CD4-positive, alpha-beta T cell treated with Interferon gamma for 1 hour (primary cell): ENCODE data around the gene TOM1L2.
"Not testable (repeated sequence)": the region's sequence is repeated elsewhere in the genome, so short reads cannot be mapped to it uniquely, and the experiment has no call there.

Source experiments
- DNase-seq: peaks from one replicate; pipeline ENCODE4 v3.0.0-alpha.2; 2020

The TOM1L2 gene

DNA sequence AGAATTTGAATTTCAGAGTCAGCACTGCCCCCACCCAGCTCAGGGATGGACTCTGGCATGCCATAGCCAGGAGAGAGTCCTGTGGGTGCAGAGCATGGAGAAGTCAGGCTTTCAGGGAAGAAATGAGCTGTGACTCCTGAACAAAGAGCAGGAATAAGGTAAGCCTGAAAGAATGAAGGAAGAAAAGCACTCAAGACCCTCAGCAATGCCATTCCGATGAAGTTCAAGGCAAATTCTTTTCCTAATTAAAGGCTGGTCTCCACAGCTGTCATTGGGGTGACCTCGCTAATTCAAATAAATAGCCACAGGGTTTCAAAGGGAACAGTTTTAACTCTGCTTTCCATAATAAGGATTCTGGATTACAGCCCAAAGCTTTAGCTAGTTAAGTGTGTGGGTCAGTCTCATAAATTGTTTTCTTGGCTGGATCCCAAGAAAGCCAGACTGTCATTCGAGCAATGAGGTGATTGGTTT lies 31.7 kb downstream of the TOM1L2 start:
- DNase-seq: no peak

DNA sequence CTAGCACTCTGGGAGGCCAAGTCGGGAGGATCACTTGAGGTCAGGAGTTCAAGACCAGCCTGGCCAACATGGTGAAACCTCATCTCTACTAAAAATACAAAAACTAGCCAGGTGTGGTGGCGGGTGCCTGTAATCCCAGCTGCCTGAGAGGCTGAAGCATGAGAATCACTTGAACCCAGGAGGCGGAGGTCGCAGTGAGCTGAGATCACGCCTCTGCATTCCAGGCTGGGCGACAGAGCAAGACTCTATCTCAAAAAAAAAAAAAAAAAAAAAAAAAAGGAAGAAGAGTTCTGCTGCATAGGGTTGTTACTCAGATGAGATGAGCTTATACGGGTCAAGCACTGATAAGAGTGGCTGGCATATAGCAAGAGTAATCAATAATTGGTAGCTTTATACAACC lies 32.3 kb downstream of the TOM1L2 start:
- DNase-seq: not testable (repeated sequence)

DNA sequence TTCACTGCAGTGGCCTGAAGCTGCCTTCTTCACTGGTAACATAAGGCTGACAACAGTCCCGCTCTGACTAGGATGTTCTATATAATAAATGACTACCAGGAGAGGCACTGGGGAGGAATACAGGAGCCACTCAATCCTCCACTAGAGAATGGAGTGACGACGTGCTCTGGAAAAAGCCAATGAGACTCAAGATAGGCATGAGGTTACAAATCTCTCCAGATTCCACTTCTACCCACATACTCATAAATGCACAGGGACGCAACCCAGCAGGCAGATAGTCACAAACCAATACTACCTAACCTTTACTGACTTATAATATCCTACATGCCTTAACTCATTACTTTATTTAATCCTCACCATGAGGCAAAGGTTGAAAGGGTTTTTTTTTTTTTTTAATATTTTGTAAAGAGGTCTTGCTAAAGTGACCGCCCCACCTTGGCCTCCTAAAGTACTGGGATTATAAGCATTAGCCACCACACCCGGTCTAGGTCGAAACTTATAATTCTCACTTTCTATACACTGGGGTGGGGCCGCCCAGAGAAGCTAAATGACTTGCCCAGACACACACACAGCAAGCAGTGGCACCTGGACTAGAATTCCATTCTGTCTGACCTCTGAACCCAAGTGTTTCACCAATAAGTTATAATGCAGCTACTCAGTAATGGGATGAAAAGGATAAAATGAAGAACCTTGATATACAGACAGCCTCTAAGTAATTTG lies 33.7 kb downstream of the TOM1L2 start:
- no peak for DNase-seq

DNA sequence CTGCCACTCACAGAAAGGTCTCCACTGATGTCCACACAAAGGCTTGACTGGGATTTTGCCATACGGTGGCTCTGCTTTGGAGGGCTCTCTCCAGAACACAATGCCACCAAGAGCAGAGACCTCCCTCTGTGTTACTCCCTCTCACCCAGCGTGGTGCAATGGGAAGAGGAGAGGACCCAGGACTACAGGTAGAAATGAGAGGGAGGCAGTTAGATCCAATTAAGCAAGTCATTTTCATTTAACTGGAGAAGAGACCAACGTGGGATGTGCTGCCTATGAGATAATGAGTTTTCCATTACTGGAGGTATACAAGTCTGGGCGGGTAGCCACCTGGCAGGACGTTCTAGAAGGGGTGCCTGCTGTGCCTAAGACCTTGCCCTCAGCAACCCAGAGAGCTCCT lies 34.2 kb downstream of the TOM1L2 start:
- no peak for DNase-seq

DNA sequence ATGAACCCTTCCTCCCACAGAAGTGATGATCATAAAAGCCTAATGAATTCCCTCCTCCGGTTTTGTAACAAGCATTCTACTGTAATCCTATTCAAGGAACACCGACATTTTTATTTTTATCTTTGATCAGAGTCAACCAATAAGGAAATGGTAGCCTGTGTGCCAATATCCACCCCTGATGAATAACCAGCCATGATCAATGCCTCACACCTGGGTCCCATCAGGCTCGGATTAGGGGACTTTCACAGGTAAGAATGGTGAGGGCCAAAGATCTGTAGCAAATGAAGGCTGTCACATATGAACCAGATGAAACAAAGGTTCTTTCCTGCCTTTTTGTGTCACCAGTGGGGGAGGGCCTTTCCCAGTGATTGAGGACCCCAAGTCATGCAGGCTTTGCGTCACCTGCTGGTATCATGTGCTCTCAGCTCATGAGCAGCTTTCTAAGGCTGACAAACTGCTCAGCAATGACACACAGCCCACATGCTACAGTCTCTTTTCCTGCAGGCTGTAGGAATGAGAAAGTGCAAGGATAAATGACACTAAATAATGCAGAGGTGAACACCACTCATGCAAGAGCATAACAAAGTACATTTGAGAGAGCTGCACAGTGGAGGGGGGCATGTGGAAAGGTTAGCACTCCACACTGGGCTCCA lies 34.9 kb downstream of the TOM1L2 start:
- no peak for DNase-seq

DNA sequence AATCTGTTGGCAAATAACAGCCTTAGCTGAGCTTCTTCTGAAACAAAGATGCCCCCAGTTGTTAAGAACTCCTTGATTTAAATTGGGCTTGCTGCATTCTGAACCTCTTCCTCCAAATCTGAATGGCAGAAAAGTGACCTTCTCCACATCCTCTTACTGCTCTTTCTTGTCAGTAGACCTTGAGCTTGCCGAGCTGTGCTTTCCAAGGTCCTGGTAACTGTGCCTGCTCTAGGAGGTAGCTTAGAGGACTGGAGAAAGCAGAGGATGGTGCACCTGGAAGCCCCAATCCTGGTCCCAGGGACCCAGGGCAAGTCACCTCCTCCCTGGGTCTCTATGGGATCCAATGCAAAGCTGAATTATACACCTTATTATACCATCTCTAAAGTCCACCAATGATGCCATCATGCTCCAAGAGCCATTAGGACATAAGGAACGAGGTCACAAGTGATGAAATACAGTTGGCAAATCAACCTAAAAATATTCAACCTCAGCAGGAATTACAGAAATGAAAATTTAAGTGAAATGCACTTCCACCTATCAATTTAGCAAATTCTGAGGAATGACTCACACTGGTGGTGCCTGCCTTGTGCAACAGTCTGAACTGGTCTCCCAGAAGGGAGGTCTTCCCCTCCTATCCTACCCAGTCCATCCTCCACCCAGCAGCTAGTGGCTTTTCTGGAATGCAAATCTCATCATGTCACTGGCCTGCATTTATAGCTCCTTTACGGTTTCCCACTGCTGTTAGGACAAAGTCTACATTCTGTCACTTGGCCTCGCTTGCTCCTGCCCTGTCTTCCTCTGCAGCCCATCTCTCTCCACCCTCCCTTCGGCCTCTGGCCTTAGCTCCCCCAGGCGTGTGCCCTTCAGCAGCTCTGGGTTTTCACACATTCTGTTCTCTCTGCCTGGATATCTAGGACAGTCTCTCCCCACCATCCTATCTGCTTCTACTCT lies 36.6 kb downstream of the TOM1L2 start:
- peak; percentile 32 for DNase-seq

DNA sequence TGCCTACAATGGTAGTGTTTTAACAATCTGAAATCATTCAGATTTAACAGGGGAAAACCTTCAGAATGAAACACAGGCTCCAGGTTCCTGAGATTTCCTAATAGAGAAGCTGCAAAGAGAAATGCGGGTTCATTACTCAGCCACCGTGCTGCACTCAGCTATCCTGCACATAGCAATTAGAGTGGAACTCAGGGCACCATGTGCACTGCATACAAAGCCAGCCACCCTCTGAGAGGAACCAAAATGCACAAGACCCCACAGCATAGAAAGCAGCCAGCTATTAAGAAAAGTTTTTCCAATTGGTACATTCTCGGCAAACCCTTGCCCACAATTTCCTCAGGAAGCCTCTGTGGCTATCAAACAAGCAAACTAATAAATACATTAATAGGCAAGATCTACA lies 37.4 kb downstream of the TOM1L2 start:
- no peak for DNase-seq

DNA sequence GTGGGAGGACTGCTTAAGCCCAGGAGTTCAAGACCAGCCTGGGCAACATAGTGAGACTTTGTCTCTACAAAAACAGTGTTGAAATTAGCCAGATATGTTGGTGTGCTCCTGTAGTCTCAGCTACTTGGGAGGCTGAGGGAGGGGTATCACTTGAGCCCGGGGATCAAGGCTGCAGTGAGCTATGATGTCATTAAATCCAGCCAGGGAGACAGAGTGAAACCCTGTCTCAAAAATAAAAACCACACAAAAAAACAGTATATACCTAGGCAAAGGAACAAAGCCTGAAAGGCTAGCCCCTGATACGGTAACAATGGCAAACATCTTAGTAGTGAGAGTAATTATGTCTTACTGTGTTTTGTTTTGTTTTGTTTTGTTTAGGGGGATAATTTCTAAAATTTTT lies 38.0 kb downstream of the TOM1L2 start:
- DNase-seq: no peak

DNA sequence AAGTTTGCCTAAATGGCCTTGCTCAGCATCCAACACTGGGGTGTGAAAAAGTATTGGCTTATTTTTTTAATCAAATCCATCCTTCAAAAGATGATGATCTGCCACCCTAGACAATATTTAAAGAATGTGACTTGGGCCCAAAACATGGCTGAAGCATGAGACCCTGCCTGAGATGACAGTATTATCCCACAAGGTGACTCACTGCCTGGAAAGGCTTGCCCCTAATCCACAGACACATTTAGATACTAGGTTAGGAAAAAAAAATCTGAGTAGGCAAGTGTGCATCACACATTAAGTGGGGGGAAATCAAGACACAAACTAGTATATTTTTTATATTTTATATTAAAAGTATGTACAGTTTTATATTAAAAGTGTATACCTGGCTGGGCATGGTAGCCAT lies 38.4 kb downstream of the TOM1L2 start:
- no peak for DNase-seq

DNA sequence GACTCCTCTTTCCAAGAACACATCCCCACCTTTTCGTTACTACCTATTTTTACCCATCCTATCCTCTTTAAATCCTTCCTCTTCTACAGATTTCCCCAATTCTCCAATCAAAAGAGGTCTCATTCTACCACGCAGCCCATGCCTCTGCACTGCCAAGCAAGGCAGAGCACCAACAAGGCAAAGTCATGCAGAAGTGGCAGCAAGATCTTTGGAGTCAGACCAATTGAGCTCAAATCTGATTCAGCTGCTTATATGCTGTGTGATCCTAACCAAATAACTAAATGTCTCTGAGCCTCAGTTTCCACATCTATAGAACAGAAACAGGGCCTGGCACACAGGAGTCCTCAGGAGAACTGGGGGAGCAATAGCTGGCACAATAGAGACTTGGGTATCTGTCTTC lies 41.0 kb downstream of the TOM1L2 start:
- DNase-seq: no peak

DNA sequence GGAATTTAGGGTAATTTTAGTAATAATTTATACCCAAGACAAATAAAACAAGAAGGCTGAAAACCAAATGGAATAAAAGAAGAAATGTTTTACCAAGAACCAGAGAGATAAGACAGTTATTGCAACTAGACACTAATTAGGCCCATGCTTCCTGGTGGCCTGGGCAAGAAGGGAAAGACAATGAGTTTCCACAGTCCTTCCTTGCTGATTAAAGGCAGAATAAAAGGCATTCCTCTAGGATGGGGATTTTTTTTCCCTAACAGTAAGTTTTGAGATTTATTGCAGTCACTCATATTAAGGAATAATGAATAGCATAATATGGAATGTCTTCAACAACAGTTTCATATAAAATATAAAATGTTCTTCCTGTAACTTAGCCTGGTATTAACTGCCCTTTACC lies 41.5 kb downstream of the TOM1L2 start:
- no peak for DNase-seq

DNA sequence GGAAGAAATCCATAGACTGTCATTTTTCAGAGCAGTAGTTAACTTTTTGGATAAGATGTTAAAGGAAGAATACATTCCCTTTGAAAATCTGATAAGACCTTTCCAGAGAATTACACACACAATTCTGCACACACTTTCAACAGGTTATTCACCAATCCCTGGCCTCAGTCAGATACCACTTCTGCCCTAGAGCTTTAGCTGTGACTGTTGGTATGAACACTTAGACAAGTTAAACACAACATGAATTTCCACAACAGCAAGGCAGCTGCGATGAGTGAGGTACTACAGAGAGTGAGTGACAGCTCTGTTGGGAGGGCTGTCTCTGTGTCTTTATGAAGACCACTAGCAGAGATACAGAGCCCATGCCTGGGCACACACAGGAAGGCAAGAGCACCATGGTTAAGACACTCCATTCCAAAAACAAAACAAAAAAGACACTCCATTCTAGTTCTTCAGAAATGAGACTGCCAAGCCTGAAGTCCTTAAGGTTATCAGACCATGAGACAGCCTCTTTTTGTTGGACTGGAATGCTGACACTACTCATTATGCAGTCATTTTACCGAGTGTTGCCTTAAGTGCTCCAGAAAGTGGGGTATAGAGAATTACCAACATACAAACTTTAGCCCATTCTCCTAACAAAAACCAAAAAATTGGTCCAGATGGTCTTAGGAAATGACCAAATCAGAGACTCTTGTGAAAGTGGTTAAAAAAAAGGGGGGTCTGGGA lies 42.4 kb downstream of the TOM1L2 start:
- DNase-seq: no peak

DNA sequence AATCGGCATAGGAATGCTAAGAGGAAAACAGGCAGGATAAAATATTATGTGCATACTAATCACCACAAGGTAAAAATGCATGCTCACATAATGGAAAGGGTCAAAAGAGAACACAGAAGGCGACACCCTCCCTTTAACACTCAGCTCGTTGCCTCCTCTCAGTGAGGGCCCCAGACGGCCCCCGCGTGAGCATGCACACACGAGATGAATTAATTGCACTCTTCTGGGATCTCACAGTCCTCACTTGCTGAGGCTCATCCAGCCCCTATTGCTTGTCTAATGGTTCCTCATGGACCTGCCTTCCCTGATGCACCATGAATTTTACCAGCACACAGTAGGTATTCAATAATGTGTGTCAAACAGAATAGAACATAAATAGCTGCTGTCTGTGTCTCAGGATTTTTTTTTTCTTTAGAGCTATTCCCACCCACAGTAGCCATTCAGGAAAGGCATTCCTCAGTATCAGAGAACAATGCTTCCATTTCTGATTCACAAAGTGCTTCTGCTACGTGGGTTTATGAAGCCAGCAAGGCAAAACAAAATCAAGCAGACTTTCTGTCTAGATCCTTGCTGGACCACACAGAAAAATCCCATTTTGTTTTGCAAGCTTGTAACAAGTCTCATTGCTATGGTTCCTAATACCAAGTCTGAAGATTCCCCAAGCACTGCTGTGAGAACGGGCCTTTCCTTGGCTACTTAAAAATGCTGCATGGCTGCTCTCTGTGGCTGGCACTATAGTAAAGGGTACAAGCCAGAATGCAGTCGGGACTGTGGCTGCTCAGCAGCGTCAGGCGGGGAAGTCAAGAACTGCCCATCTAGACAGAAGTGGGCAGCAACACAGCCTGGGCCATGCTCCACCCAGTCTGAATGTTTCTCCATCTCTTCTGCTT lies 43.6 kb downstream of the TOM1L2 start:
- DNase-seq: no peak

DNA sequence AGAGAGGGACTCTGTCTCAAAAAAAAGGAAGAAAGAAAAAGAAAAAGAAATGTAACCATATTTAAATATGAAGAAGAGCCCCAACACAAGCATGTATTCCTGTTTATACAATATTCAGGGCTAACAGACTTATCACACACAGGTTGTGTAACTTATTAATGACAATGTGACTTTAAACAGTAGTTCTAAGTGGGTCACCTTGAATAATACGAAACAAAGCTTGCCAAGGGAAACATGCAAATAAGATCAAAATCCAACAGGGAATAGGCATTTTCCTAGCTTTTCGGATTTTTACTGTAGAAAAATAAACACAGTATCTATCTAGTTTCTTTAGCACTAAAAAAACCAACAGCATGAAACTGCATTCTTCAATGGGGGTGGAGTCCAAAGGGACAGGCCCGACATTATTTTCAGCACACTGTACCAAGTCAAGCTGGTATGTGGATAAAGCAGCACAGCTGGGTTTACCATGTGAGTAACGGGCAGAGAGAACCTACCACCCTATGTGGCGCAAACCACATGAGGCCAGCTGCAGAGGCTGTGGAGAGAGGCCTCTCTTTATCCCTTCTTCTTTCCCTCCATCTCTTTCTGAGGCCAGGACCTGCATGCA lies 45.3 kb downstream of the TOM1L2 start:
- DNase-seq: no peak

DNA sequence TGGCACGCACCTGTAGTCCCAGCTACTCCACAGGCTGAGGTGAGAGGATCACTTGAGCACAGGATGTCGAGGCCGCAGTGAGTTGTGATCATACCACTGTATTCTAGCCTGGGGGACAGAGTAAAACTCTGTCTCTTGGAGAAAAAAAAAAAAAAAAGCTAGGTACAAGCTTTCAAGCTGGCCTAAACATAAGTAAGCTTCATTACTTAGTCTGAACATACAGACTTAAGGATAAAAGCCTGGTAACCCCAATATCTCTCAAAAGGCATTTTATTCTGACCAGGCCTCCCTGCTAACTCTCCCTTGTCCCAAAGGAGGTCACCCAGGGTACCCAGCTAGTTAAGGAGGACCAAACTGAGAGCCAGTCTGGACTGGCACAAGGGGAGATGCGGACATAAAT lies 46.2 kb downstream of the TOM1L2 start:
- no peak for DNase-seq

DNA sequence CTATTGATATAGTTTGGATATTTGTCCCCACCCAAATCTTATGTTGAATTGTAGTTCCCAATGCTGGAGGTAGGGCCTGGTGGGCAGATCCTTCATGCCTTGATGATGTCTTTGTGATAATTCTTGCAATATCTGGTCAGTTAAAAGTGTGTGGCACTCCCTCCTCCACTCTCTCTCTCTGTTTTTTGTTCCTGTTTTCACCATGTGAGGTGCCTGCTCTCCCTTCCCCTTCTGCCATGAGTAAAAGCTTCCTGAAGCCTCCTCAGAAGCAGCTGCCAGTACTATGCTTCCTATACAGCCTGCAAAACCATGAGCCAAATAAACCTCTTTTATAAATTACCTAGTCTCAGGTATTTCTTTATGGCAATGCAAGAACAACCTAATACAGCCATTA lies 47.3 kb downstream of the TOM1L2 start:
- no peak for DNase-seq

DNA sequence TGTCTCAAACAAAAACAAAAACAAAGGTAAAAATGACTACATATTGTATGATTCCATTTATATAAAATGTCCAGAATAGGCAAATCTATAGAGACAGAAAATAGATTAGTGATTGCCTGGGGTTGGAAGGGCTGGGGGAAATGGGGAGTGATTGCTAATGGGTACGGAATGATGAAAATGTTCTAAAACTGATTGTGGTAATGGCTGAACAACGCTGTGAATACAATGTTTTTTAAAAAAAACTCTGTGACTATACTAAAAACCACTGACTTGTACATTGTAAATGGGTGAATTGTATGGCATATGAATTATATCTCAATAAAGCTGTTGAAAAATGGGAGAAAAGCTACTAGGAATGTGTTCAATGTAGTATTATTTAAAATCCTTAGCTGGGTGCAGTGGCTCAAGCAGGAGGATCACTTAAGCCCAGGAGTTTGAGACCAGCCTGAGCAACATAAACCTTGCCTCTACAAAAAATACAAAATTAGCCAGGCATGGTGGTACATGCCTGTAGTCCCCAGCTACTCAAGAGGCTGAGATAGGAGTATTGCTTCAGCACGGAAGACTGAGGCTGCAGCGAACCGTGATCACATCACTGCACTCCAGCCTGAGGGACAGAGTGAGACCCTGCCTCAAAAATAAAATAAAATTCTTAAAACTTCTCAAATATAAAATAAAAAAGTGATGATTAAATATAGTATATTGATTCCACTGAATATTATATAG lies 47.9 kb downstream of the TOM1L2 start:
- no peak for DNase-seq

DNA sequence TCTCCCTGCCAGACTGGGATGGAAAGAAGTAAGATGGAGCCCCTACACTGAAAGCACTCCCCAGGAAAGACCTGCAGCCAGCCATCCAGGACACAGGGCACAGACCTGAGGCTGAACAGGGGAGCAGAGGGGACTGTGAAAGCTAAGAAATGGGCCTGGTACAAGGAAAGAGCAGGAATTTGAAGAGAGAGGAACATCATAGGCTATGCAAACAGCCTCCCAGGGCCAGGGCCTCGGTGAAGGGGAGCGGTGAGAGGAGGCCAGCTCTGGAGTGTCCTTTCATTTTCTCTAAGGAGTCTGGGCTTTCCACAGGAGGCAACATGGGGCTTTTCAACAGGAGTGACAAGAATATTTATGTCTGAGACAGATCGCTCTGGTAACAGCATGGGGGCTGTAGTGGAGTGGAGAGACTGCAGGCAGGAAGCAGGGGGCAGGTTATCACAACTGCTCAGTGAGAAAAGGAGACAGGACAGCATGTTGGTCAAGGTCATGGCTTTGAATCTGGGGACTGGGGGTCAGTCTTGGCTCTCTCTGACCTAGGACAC lies 50.1 kb downstream of the TOM1L2 start:
- no peak for DNase-seq

DNA sequence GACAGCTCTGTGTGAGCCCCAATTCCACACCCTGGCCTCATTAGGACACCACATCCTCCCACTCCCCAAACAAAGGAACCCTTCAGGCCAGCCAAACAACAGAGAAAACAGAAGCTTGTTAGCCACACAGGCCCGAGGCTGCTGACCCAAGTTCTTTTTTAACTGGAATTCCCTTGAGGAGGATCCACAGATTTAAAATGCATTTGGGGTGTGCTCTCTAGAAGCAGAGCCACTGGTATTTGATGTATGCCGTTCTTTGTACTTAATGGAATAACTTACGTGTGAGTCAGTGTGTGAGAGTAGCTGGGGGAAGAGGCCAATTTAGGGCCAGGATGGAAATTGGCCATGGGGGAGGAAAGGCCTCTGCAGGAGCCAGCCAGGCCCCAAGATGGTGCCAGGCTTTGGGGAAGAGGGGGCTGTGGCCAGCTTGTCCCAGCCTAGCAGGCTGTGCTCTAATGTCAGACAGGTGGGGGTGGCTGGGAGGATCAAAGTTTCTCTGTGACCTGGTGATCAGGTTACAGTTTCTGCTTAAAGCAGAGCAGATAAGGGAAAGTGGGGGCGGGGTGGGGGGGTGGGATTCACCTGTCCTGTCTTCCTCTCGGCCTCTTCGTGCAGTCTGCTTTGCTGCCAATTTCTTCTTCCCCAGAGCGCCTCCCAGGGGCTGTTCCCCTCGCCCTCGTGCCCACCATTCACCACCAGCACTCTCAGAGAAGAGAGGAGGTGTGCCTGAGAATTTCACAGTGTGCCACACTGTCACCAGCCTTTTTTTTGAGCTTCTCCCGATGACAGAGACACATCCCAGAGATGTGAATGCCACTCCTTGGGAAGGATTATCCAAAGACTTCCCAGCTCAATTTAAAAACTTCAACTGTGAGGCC lies 50.8 kb downstream of the TOM1L2 start:
- DNase-seq: no peak
